ENCODE results near the gene CISD2. TPM values are rescaled to one million over a fixed set of nuclear protein-coding genes. Genes with fewer than 3 reads are reported as not detected.
"Not testable (repeated sequence)": the region's sequence is repeated elsewhere in the genome, so short reads cannot be mapped to it uniquely, and the experiment has no call there.

CISD2 gene
- total RNA-seq, 6 experiments from 2014 or later: 29.7 to 38.8 (median 34.4) TPM

- DNase-seq: no peak
- TF ChIP-seq, protein P1, sequence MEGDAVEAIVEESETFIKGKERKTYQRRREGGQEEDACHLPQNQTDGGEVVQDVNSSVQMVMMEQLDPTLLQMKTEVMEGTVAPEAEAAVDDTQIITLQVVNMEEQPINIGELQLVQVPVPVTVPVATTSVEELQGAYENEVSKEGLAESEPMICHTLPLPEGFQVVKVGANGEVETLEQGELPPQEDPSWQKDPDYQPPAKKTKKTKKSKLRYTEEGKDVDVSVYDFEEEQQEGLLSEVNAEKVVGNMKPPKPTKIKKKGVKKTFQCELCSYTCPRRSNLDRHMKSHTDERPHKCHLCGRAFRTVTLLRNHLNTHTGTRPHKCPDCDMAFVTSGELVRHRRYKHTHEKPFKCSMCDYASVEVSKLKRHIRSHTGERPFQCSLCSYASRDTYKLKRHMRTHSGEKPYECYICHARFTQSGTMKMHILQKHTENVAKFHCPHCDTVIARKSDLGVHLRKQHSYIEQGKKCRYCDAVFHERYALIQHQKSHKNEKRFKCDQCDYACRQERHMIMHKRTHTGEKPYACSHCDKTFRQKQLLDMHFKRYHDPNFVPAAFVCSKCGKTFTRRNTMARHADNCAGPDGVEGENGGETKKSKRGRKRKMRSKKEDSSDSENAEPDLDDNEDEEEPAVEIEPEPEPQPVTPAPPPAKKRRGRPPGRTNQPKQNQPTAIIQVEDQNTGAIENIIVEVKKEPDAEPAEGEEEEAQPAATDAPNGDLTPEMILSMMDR (IDR thresholded peaks at IDR 0.05): no peak
- H3K27me3 Mint-ChIP-seq (ENCODE audit: insufficient read depth): no peaks in the 10 kb centered on the region; the same call in 1 of the 2 replicates
- peaks cover under 1% of the 10 kb centered on the region; the same call in 1 of the 2 replicates for H3K36me3 Mint-ChIP-seq (ENCODE audit: low read depth)
- no peaks in the 10 kb centered on the region for H3K9me3 Mint-ChIP-seq
- H3K27ac Mint-ChIP-seq: peak overlapping the region; percentile 98
- H3K4me1 Mint-ChIP-seq (ENCODE audit: low read depth): peaks cover 45% of the 10 kb centered on the region
- H3K4me3 Mint-ChIP-seq: peak overlapping the region; percentile 98
Measured at GRCh38 chr4:102867278-102868152, 1.3 kb upstream of the CISD2 start.

DNA sequence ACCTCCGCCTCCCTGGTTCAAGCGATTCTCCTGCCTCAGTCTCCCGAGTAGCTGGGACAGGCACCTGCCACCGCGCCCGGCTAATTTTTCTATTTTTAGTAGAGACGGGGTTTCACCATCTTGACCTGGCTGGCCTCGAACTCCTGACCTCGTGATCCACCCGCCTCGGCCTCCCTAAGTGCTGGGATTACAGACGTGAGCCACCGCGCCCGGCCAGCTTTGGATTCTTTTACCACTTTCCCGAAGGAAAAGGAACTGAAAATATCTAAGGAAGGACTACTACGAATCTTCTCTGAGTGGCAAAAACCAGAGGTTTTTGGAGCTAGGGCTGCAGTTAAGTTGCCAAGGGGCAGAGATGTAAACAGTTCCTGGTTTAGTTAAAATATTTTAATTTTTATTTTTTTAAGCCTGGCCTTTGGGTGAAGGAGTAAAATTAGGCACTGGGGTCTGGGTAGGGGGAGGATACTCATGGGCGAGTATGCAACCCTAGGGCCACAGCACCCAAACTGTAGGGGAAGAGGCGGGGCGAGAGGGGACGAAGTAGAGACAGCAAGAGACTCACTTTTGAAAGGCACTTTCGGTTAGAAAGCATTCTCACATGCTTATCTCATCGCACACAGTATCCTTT lies 525 bp upstream of the CISD2 start:
- no peaks in the 10 kb centered on the region for H3K9me3 Mint-ChIP-seq
- peak overlapping the region; percentile 98 for H3K27ac Mint-ChIP-seq
- H3K4me1 Mint-ChIP-seq (ENCODE audit: low read depth): peaks cover 45% of the 10 kb centered on the region
- no peaks in the 10 kb centered on the region; the same call in 1 of the 2 replicates for H3K27me3 Mint-ChIP-seq (ENCODE audit: insufficient read depth)
- DNase-seq: no peak
- TF ChIP-seq, protein P1 (IDR thresholded peaks at IDR 0.05): no peak
- peaks cover 5% of the 10 kb centered on the region for H3K36me3 Mint-ChIP-seq (ENCODE audit: low read depth)
- peak overlapping the region; percentile 98 for H3K4me3 Mint-ChIP-seq

DNA sequence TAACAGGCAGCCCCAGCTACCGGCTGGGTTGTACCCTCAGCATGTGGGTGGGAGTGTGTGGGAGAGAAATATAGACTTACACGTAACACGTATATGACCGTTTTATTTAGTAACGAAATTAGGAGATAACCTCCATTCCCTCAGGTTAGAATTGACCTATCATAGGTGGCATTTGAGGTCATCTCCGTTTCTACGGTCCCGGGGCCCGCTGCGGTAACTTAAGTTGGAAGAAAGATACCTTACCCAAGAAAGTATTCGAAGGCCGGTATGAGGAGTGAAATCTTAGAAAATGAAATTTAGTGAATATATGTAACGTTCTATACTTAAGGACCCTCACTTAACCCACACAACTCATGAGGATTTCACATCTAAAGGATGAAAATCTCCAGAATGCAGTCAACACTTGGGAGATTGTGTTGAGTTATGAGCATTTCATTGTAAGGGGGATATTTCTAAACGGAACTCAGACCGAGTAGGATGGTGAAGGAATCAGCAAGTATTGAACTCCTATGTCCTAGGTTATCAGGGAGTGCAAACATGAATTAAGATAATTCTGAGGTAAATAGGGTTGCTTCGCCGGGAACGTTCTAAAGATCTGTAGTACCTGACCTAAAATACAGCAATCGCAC lies 891 bp downstream of the CISD2 start:
- peak overlapping the region; percentile 97 for H3K27ac Mint-ChIP-seq
- H3K9me3 Mint-ChIP-seq: no peaks in the 10 kb centered on the region
- peaks cover 47% of the 10 kb centered on the region for H3K4me1 Mint-ChIP-seq (ENCODE audit: low read depth)
- TF ChIP-seq, protein P1 (IDR thresholded peaks at IDR 0.05): no peak
- H3K27me3 Mint-ChIP-seq (ENCODE audit: insufficient read depth): no peaks in the 10 kb centered on the region; the same call in 1 of the 2 replicates
- peaks cover 19% of the 10 kb centered on the region for H3K36me3 Mint-ChIP-seq (ENCODE audit: low read depth)
- no peak for DNase-seq
- peak overlapping the region; percentile 98 for H3K4me3 Mint-ChIP-seq

- no peak overlapping the region for H3K4me3 Mint-ChIP-seq
- peak overlapping the region; percentile 9; the same call in 1 of the 2 replicates for H3K27ac Mint-ChIP-seq
- peaks cover 50% of the 10 kb centered on the region for H3K4me1 Mint-ChIP-seq (ENCODE audit: low read depth)
- no peak for DNase-seq
- peaks cover 5% of the 10 kb centered on the region for H3K9me3 Mint-ChIP-seq
- peaks cover 40% of the 10 kb centered on the region for H3K36me3 Mint-ChIP-seq (ENCODE audit: low read depth)
- TF ChIP-seq, protein P1 (IDR thresholded peaks at IDR 0.05): no peak
- H3K27me3 Mint-ChIP-seq (ENCODE audit: insufficient read depth): no peaks in the 10 kb centered on the region; the same call in 1 of the 2 replicates
Measured at GRCh38 chr4:102871772-102872171, 3.0 kb downstream of the CISD2 start.

DNA sequence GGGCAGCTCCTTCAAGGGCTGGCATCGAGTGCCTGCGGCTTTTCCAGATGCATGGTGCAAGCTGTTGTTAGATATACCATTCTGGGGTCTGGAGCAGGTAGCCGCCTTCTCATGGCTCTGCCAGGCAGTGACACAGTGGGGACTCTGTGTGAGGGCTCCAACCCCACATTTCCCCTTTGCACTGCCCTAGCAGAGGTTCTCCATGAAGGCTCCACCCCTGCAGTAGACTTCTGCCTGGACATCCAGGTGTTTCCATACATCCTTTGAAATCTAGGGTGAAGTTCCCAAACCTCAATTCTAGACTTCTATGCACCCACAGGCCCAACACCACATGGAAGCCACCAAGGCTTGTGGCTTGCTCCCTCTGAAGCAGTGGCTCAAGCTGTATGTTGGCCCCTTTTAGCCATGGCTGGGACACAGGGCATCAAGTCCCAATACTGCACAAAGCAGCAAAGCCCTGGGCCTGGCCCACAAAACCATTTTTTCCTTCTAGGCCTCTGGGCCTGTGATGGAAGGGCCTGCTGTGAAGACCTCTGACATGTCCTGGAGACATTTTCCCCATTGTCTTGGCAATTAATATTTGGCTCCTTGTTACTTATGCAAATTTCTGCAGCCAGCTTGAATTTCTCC lies 8.8 kb downstream of the CISD2 start:
- peaks cover 13% of the 10 kb centered on the region; the same call in 1 of the 2 replicates for H3K4me1 Mint-ChIP-seq (ENCODE audit: low read depth)
- H3K27ac Mint-ChIP-seq; H3K27me3 Mint-ChIP-seq (ENCODE audit: insufficient read depth); H3K9me3 Mint-ChIP-seq; DNase-seq; H3K4me3 Mint-ChIP-seq: not testable (repeated sequence)
- H3K36me3 Mint-ChIP-seq (ENCODE audit: low read depth): peaks cover 53% of the 10 kb centered on the region

GRCh38 chr4:102878349-102878748 lies 9.6 kb downstream of the CISD2 start:
- peaks cover 13% of the 10 kb centered on the region; the same call in 1 of the 2 replicates for H3K4me1 Mint-ChIP-seq (ENCODE audit: low read depth)
- not testable (repeated sequence) for H3K9me3 Mint-ChIP-seq; DNase-seq; H3K27me3 Mint-ChIP-seq (ENCODE audit: insufficient read depth); H3K4me3 Mint-ChIP-seq; H3K27ac Mint-ChIP-seq
- peaks cover 49% of the 10 kb centered on the region for H3K36me3 Mint-ChIP-seq (ENCODE audit: low read depth)
